K562 (cell line): Measurements from ENCODE around the gene PHF12. TPM values are rescaled to one million over a fixed set of nuclear protein-coding genes. Genes with fewer than 3 reads are reported as not detected.

Source experiments
- E2F3 ChIP-seq: fragments of 250-450 bp; sonication (Bioruptor Pico); IDR thresholded peaks from 2 replicates; pipeline ENCODE4 v1.4.0; 2020; ENCODE audit warnings: mild to moderate bottlenecking
- FOSL1 ChIP-seq: fragments of 200-800 bp; sonication (Bioruptor generic); conservative IDR thresholded peaks from 2 replicates; pipeline ENCODE4 v1.6.1; 2016; ENCODE audit warnings: missing genetic modification characterization, missing compliant biosample characterization
- GATAD2A ChIP-seq: fragments of 450-650 bp; IDR thresholded peaks from 2 replicates; pipeline ENCODE4 v1.6.1; 2017
- HCFC1 ChIP-seq: IDR thresholded peaks from 2 replicates; pipeline ENCODE4 v1.6.1; 2012; ENCODE audit warnings: low read depth, low read length, improper control_type of control experiment
- KDM5B ChIP-seq: fragments of 200-600 bp; sonication (generic); IDR thresholded peaks from 2 replicates; pipeline ENCODE4 v1.6.1; 2012; ENCODE audit warnings: low read depth, mild to moderate bottlenecking, moderate library complexity, low read length, control low read depth, inconsistent platforms; ENCODE audit not compliant: insufficient replicate concordance
- KLF1 ChIP-seq: fragments of 450-650 bp; IDR thresholded peaks from 2 replicates; pipeline ENCODE4 v1.6.1; 2016; ENCODE audit warnings: missing genetic modification characterization, missing compliant biosample characterization
- KLF6 ChIP-seq: fragments of 250-450 bp; sonication (Bioruptor Pico); IDR thresholded peaks from 2 replicates; pipeline ENCODE4 v1.4.0; 2020; ENCODE audit warnings: mild to moderate bottlenecking, moderate library complexity, borderline replicate concordance
- NFIC ChIP-seq: fragments of 450-650 bp; IDR thresholded peaks from 2 replicates; pipeline ENCODE4 v1.6.1; 2017; ENCODE audit warnings: mild to moderate bottlenecking, inconsistent platforms
- NR2F6 ChIP-seq: fragments of 450-650 bp; formaldehyde crosslinking; IDR thresholded peaks from 2 replicates; pipeline ENCODE4 v1.4.0; 2020; ENCODE audit warnings: mild to moderate bottlenecking
- POLR2AphosphoS5 ChIP-seq: IDR thresholded peaks from 2 replicates; pipeline ENCODE4 v1.6.1; 2011; ENCODE audit warnings: mild to moderate bottlenecking, low read depth, low read length, moderate library complexity; ENCODE audit not compliant: control insufficient read depth, insufficient read depth
- POLR2B ChIP-seq: fragments of 450-650 bp; IDR thresholded peaks from 2 replicates; pipeline ENCODE4 v1.6.1; 2018; ENCODE audit warnings: low read depth; ENCODE audit not compliant: partially characterized antibody
- RFX1 ChIP-seq: fragments of 450-650 bp; IDR thresholded peaks from 2 replicates; pipeline ENCODE4 v1.6.1; 2016; ENCODE audit warnings: mild to moderate bottlenecking, moderate library complexity
- SAFB2 ChIP-seq: fragments of 200-400 bp; formaldehyde crosslinking; IDR thresholded peaks from 2 replicates; pipeline ENCODE4 v1.6.1; 2018; ENCODE audit warnings: borderline replicate concordance, low read length, low read depth, moderate library complexity; ENCODE audit not compliant: severe bottlenecking
- SMAD1 ChIP-seq: fragments of 150-350 bp; IDR thresholded peaks from 2 replicates; pipeline ENCODE4 v1.6.1; 2014; ENCODE audit warnings: low read length, low read depth; ENCODE audit not compliant: partially characterized antibody
- TCF7 ChIP-seq: sonication (generic); IDR thresholded peaks from 2 replicates; pipeline ENCODE4 v1.6.1; 2016; ENCODE audit warnings: antibody characterized with exemption, borderline replicate concordance
- ZNF253 ChIP-seq: fragments of 250-450 bp; sonication (Bioruptor Pico); conservative IDR thresholded peaks from 2 replicates; pipeline ENCODE4 v1.6.1; 2021; ENCODE audit warnings: mild to moderate bottlenecking
- ZNF263 ChIP-seq: sonication (generic); formaldehyde crosslinking; IDR thresholded peaks from 2 replicates; pipeline ENCODE4 v1.8.0; 2022; ENCODE audit warnings: mild to moderate bottlenecking, missing genetic modification reagents, borderline replicate concordance
- ZNF696 ChIP-seq: fragments of 250-450 bp; sonication (Bioruptor Pico); conservative IDR thresholded peaks from 2 replicates; pipeline ENCODE4 v1.4.0; 2020; ENCODE audit warnings: mild to moderate bottlenecking, moderate library complexity
- ZNF785 ChIP-seq: fragments of 250-450 bp; sonication (Bioruptor Pico); IDR thresholded peaks from 2 replicates; pipeline ENCODE4 v1.4.0; 2020; ENCODE audit warnings: mild to moderate bottlenecking
- polyA plus RNA-seq, 8 experiments: library from polyadenylated mRNA; depleted of rRNA in 4 of 8; stranded (reverse) in 5 of 8; unstranded in 3 of 8; fragments of >200 nt; fragmentation: Nextera tagmentation in 2 of 8; fragmentation: Illumina TruSeq in 1 of 8; extraction: Ambion mirVana in 2 of 8; extraction: Trizol in 1 of 8; gene quantifications; 2 replicates each; pipeline versions ENCODE4 v1.2.1 to v1.2.3, GENCODE V29; 2011 to 2014; ENCODE audit warnings: inconsistent platforms in 1 of 8, missing spikeins in 1 of 8
- total RNA-seq, 7 experiments: library from RNA; depleted of rRNA in 6 of 7; stranded (reverse); fragments of >200 nt in 6 of 7; fragmentation: Illumina TruSeq in 2 of 7; extraction: Trizol in 2 of 7; gene quantifications; 2 replicates each; pipeline versions ENCODE4 v1.2.1 to v1.2.3, GENCODE V29; 2011 to 2021; ENCODE audit warnings: low replicate concordance in 1 of 7
- TF ChIP-seq, protein P1 (sequence below): fragments of 250-450 bp; sonication (Bioruptor Pico); IDR thresholded peaks from 2 replicates; pipeline ENCODE4 v1.4.0; 2020
- TF ChIP-seq, protein P2 (sequence below), 2 experiments: fragments of 200-800 bp in 1 of 2; sonication (Bioruptor generic) in 1 of 2; sonication (generic) in 1 of 2; formaldehyde crosslinking in 1 of 2; IDR thresholded peaks in 1 of 2; conservative IDR thresholded peaks in 1 of 2; 2 replicates each; pipeline versions ENCODE4 v1.5.0 to v1.6.1; 2016 to 2020; ENCODE audit warnings: missing compliant biosample characterization in 1 of 2, missing genetic modification characterization in 1 of 2, missing genetic modification reagents in 1 of 2
- TF ChIP-seq, protein P3 (sequence below): fragments of 200-800 bp; sonication (Bioruptor generic); IDR thresholded peaks from 2 replicates; pipeline ENCODE4 v1.6.1; 2017; ENCODE audit warnings: missing genetic modification characterization, missing compliant biosample characterization
- TF ChIP-seq, protein P4 (sequence below): IDR thresholded peaks from 2 replicates; pipeline ENCODE4 v1.6.1; 2011; ENCODE audit not compliant: insufficient read length; ENCODE audit errors: extremely low read depth

PHF12 gene
- total and polyA plus RNA-seq, 9 of the 15 experiments (the other 6 are each of a cell fraction or from before 2014, with no cell fraction given), result 0.82 to 31.3 (median 13.5) TPM

DNA sequence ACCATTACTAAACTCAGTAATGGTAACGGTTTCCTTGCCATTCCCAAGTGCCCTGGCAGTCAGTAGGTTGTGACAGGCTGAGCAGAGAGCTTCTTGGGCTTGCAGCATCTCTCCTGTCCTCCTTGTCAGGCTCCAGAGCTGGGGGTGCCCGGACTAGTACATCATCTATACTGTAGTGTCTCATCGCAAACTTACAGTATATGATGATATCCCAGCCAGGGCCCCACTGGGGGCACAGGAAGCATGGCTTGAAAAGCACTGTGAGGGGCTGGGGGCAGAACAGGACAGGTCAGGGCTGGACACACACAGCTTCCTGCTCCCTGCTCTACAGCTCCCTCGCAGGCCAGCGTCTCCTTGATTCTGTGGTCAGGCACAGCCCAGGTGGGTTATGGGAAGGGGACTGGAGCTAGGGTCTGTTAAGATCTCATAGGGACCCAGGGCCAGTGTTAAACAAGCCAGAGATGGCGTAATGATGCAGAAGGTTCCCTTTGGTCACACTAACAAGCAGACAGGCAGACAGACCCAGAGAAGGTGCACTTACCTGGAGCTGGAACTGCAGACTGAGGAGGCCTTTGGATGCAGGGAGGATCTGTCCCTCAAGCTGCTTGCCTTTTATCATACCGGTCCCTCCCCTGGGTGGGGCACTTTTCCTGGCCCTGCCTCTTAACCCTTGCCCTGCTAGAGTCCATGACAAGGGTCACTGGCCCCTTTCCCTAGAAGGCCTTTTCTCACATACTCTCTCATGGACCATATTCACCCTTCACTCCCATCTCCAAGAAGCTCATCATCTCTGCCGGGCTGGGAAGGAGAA, 89.7 kb downstream of the PHF12 start (continued):
- TF ChIP-seq, protein P1, sequence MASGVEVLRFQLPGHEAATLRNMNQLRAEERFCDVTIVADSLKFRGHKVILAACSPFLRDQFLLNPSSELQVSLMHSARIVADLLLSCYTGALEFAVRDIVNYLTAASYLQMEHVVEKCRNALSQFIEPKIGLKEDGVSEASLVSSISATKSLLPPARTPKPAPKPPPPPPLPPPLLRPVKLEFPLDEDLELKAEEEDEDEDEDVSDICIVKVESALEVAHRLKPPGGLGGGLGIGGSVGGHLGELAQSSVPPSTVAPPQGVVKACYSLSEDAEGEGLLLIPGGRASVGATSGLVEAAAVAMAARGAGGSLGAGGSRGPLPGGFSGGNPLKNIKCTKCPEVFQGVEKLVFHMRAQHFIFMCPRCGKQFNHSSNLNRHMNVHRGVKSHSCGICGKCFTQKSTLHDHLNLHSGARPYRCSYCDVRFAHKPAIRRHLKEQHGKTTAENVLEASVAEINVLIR, result no peak
- TF ChIP-seq, protein P2, sequence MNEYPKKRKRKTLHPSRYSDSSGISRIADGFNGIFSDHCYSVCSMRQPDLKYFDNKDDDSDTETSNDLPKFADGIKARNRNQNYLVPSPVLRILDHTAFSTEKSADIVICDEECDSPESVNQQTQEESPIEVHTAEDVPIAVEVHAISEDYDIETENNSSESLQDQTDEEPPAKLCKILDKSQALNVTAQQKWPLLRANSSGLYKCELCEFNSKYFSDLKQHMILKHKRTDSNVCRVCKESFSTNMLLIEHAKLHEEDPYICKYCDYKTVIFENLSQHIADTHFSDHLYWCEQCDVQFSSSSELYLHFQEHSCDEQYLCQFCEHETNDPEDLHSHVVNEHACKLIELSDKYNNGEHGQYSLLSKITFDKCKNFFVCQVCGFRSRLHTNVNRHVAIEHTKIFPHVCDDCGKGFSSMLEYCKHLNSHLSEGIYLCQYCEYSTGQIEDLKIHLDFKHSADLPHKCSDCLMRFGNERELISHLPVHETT (CRISPR knock-in tag; conservative IDR thresholded peaks at IDR 0.05 in 1 of 2, IDR thresholded peaks at IDR 0.05 in 1 of 2), result peak in 1 of 2 experiments; percentile 8; a peak in 1 of 4 replicates
- TF ChIP-seq POLR2B, result peak; percentile 96
- TF ChIP-seq FOSL1, result peak; percentile 22; the same call in 1 of the 2 replicates
- peak; percentile 56; the same call in 1 of the 2 replicates for TF ChIP-seq ZNF263 (CRISPR knock-in tag)
- TF ChIP-seq, protein P3, sequence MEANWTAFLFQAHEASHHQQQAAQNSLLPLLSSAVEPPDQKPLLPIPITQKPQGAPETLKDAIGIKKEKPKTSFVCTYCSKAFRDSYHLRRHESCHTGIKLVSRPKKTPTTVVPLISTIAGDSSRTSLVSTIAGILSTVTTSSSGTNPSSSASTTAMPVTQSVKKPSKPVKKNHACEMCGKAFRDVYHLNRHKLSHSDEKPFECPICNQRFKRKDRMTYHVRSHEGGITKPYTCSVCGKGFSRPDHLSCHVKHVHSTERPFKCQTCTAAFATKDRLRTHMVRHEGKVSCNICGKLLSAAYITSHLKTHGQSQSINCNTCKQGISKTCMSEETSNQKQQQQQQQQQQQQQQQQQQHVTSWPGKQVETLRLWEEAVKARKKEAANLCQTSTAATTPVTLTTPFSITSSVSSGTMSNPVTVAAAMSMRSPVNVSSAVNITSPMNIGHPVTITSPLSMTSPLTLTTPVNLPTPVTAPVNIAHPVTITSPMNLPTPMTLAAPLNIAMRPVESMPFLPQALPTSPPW, result peak; percentile 28; the same call in 1 of the 2 replicates
- TF ChIP-seq KLF6, result peak; percentile 24; the same call in 1 of the 2 replicates
- TF ChIP-seq RFX1, result no peak
- peak; percentile 80 for TF ChIP-seq GATAD2A
- TF ChIP-seq NR2F6 (CRISPR knock-in tag), result peak; percentile 42; the same call in 1 of the 2 replicates
- 0 out of 2 replicates have a peak, but pooled peaks have one; percentile 27 for TF ChIP-seq TCF7
- TF ChIP-seq POLR2AphosphoS5, result peak; percentile 86
- peak; percentile 50; the same call in 1 of the 2 replicates for TF ChIP-seq NFIC
- TF ChIP-seq ZNF785 (CRISPR knock-in tag), result no peak
- TF ChIP-seq E2F3 (CRISPR knock-in tag), result no peak
- TF ChIP-seq ZNF696 (CRISPR knock-in tag), result 0 out of 2 replicates have a peak, but pooled peaks have one; percentile 17
- no peak for TF ChIP-seq ZNF253 (CRISPR knock-in tag)
- TF ChIP-seq, protein P4, sequence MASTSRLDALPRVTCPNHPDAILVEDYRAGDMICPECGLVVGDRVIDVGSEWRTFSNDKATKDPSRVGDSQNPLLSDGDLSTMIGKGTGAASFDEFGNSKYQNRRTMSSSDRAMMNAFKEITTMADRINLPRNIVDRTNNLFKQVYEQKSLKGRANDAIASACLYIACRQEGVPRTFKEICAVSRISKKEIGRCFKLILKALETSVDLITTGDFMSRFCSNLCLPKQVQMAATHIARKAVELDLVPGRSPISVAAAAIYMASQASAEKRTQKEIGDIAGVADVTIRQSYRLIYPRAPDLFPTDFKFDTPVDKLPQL, result peak; percentile 82
- peak; percentile 100 for TF ChIP-seq KDM5B
- peak; percentile 33; the same call in 1 of the 2 replicates for TF ChIP-seq HCFC1
- TF ChIP-seq KLF1 (tag), result peak; percentile 68; the same call in 1 of the 2 replicates
- no peak for TF ChIP-seq SMAD1
- no peak for TF ChIP-seq SAFB2
